ENCODE results near the gene NHLRC4. TPM values are rescaled to one million over a fixed set of nuclear protein-coding genes. Genes with fewer than 3 reads are reported as not detected.

Gene NHLRC4
- total and polyA plus RNA-seq, 9 of the 15 experiments (the other 6 are each of a cell fraction or from before 2014, with no cell fraction given): 0.24 to 3.7 (median 1.3) TPM; not detected in 2

- intact Hi-C loops (cut with micrococcal nuclease) (no loop called here), in situ Hi-C loops (cut with MboI) (no loop called here)
- Histone ChIP-seq H3K9ac (ENCODE audit: insufficient read depth in 1 of 2, low read depth in 2 of 2, low read length in 2 of 2) (no peak overlapping the region), H2AFZ (ENCODE audit: low read depth, low read length) (no peak overlapping the region), H3K9me1 (ENCODE audit: control insufficient read depth, insufficient read depth, low read length) (peaks cover 7% of the 10 kb centered on the region), H3K9me3 (replicated peaks; ENCODE audit: control insufficient read depth, insufficient read depth, low read depth, low read length) (no peaks in the 10 kb centered on the region), H4K20me1 (replicated peaks; ENCODE audit: control insufficient read depth, insufficient read depth, low read length) (0 out of 2 replicates have a peak, but pooled peaks cover 2% of the 10 kb centered on the region), H3K4me3 (no peak overlapping the region), H3K4me2 (ENCODE audit: insufficient read depth, low read length) (no peak overlapping the region), H3K36me3 (ENCODE audit: control insufficient read depth, insufficient read depth, low read length) (peaks cover 69% of the 10 kb centered on the region; the same call in 1 of the 3 replicates), H3K4me1 (replicated peaks in 1 of 2; ENCODE audit: control insufficient read depth in 2 of 2, insufficient read depth in 2 of 2, low read length in 2 of 2) (peaks cover 2 to 79% of the 10 kb centered on the region in 2 experiments; a peak in 4 of 5 replicates), H3K79me2 (ENCODE audit: control insufficient read depth, insufficient read depth, low read length) (peaks cover 96% of the 10 kb centered on the region), H3K27me3 (ENCODE audit: control insufficient read depth in 2 of 2, insufficient read depth in 2 of 2, low read length in 2 of 2) (no peaks in the 10 kb centered on the region), H3K27ac (ENCODE audit: extremely low read depth, low read depth, low read length) (no peak overlapping the region)
- ChIA-PET CTCF (ENCODE audit: low intra/inter-chr PET ratio) (no interaction called here), POLR2A (interaction anchor here (0.6 kb wide), 1 partner anchor 13 kb away, joined by 4 read pairs; the partner anchor contains the start of gene CAPN15)
- FAIRE-seq (no peak), ATAC-seq (no peak), DNase-seq (ENCODE audit: extremely low read depth in 1 of 4, low spot score in 3 of 4) (no peak)
- TF ChIP-seq RUNX1 (IDR thresholded peaks at IDR 0.05; ENCODE audit: low read depth) (no peak), POLR2G (IDR thresholded peaks at IDR 0.05; ENCODE audit: low read depth, low read length) (peak; percentile 35)
- no TSS peak for BruUV-seq (replicated peaks)
- 96% methylated on average over 25 of the region's 34 CpGs for WGBS (ENCODE audit: insufficient coverage, low coverage, missing lambda C conversion rate)
These were observed 26.8 kb upstream of the NHLRC4 start for GRCh38 chr16:539901-540530.

GRCh38 chr16:540645-541340 is 26.0 kb upstream of the NHLRC4 start:
- FAIRE-seq (no peak), ATAC-seq (no peak), DNase-seq (ENCODE audit: extremely low read depth in 1 of 4, low spot score in 3 of 4) (no peak)
- Histone ChIP-seq H3K9ac (ENCODE audit: insufficient read depth in 1 of 2, low read depth in 2 of 2, low read length in 2 of 2) (no peak overlapping the region), H3K4me1 (replicated peaks in 1 of 2; ENCODE audit: control insufficient read depth in 2 of 2, insufficient read depth in 2 of 2, low read length in 2 of 2) (peaks cover 0 to 79% of the 10 kb centered on the region in 2 experiments; a peak in 3 of 5 replicates), H2AFZ (ENCODE audit: low read depth, low read length) (no peak overlapping the region), H3K27me3 (ENCODE audit: control insufficient read depth in 2 of 2, insufficient read depth in 2 of 2, low read length in 2 of 2) (no peaks in the 10 kb centered on the region), H3K9me1 (ENCODE audit: control insufficient read depth, insufficient read depth, low read length) (peaks cover 4% of the 10 kb centered on the region), H4K20me1 (replicated peaks; ENCODE audit: control insufficient read depth, insufficient read depth, low read length) (0 out of 2 replicates have a peak, but pooled peaks cover 6% of the 10 kb centered on the region), H3K4me3 (no peak overlapping the region), H3K9me3 (replicated peaks; ENCODE audit: control insufficient read depth, insufficient read depth, low read depth, low read length) (no peaks in the 10 kb centered on the region), H3K27ac (ENCODE audit: extremely low read depth, low read depth, low read length) (no peak overlapping the region), H3K36me3 (ENCODE audit: control insufficient read depth, insufficient read depth, low read length) (peaks cover 68% of the 10 kb centered on the region; the same call in 1 of the 3 replicates), H3K4me2 (ENCODE audit: insufficient read depth, low read length) (no peak overlapping the region), H3K79me2 (ENCODE audit: control insufficient read depth, insufficient read depth, low read length) (peaks cover 96% of the 10 kb centered on the region)
- intact Hi-C loops (cut with micrococcal nuclease): no loop called here
- POLR2A ChIA-PET: interaction anchor here (0.6 kb wide), 1 partner anchor 14 kb away, joined by 4 read pairs; the partner anchor contains the start of gene CAPN15
- TF ChIP-seq RBFOX2 (IDR thresholded peaks at IDR 0.05; ENCODE audit: low read depth, low read length) (peak; percentile 25; the same call in 1 of the 2 replicates), SMARCB1 (IDR thresholded peaks at IDR 0.05; ENCODE audit: insufficient read length, low read depth) (no peak)
- 100% methylated on average over 22 of the region's 29 CpGs for WGBS (ENCODE audit: insufficient coverage, low coverage, missing lambda C conversion rate)
- CTCF ChIA-PET (ENCODE audit: low intra/inter-chr PET ratio): no interaction called here
- in situ Hi-C loops (cut with MboI): no loop called here
- no TSS peak for BruUV-seq (replicated peaks)
